ENCODE results near the gene TMEM60. TPM values are rescaled to one million over a fixed set of nuclear protein-coding genes. Genes with fewer than 3 reads are reported as not detected.

The TMEM60 gene
- total RNA-seq, 1 donor from 2014 or later = 15.3 TPM

DNA sequence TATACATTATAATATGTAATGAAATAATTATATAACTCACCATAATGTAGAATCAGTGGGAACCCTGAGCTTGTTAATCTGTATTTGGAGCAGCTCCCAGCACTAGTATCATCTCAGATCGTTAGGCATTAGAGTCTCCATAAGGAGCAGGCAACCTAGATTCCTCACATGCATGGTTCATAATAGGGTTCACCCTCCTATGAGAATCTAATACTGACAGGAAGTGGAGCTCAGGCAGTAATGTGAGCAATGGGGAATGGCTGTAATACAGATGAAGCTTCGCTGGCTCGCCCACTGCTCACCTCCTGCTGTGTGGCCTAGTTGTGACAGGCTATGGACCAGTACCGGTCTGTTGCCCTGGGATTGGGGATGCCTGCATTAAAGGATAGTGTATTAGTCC is 52.5 kb downstream of the TMEM60 start:
- no peak for DNase-seq
- no peaks in the 10 kb centered on the region for H3K27me3 Mint-ChIP-seq
- intact Hi-C loops (cut with micrococcal nuclease) = no loop called here
- ChIA-PET POLR2A (no interaction called here), CTCF (no interaction called here)
- peak overlapping the region; percentile 14 for H3K27ac Mint-ChIP-seq
- peaks cover 5% of the 10 kb centered on the region for H3K4me1 Mint-ChIP-seq
- peaks cover 41% of the 10 kb centered on the region for H3K36me3 Mint-ChIP-seq (ENCODE audit: low read depth)
- ATAC-seq (ENCODE audit: low read depth) = no peak
- TF ChIP-seq, protein P1, sequence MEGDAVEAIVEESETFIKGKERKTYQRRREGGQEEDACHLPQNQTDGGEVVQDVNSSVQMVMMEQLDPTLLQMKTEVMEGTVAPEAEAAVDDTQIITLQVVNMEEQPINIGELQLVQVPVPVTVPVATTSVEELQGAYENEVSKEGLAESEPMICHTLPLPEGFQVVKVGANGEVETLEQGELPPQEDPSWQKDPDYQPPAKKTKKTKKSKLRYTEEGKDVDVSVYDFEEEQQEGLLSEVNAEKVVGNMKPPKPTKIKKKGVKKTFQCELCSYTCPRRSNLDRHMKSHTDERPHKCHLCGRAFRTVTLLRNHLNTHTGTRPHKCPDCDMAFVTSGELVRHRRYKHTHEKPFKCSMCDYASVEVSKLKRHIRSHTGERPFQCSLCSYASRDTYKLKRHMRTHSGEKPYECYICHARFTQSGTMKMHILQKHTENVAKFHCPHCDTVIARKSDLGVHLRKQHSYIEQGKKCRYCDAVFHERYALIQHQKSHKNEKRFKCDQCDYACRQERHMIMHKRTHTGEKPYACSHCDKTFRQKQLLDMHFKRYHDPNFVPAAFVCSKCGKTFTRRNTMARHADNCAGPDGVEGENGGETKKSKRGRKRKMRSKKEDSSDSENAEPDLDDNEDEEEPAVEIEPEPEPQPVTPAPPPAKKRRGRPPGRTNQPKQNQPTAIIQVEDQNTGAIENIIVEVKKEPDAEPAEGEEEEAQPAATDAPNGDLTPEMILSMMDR (IDR thresholded peaks at IDR 0.05) = no peak
- H3K4me3 Mint-ChIP-seq = no peak overlapping the region
- H3K9me3 Mint-ChIP-seq = no peaks in the 10 kb centered on the region

Other genes with a start within 250 kb of the TMEM60 start
- gene RSBN1L, start 102.0 kb downstream of the TMEM60 start, total RNA-seq = 24.5 and 25.9 TPM in 2 replicates
- 31.4 and 38.9 TPM in 2 replicates for gene PHTF2, start 339 bp upstream of the TMEM60 start, total RNA-seq

All from activated B cell treated with CpG ODN at 0.5 μM for 24 hours (primary cell).